KMS-11 (cell line): ENCODE results near the gene CBLN4.

ENCODE experiments used
- H2AFZ ChIP-seq: fragments of 200-600 bp; sonication (generic); 2 replicates; pipeline ENCODE4 v1.6.1; 2016; ENCODE audit warnings: antibody characterized with exemption, mixed run types, low read depth
- H3K27ac ChIP-seq: fragments of 200-600 bp; sonication (generic); 2 replicates; pipeline ENCODE4 v1.6.1; 2016; ENCODE audit warnings: mild to moderate bottlenecking, mixed run types
- H3K27me3 ChIP-seq: fragments of 200-600 bp; sonication (generic); 2 replicates; pipeline ENCODE4 v1.6.1; 2017; ENCODE audit warnings: mild to moderate bottlenecking, low read depth, mixed run types, moderate library complexity; ENCODE audit not compliant: insufficient read depth
- H3K36me3 ChIP-seq: fragments of 200-600 bp; sonication (generic); 2 replicates; pipeline ENCODE4 v1.6.1; 2017; ENCODE audit warnings: mild to moderate bottlenecking, mixed run types; ENCODE audit not compliant: insufficient read depth
- H3K4me1 ChIP-seq: fragments of 200-600 bp; sonication (generic); 2 replicates; pipeline ENCODE4 v1.6.1; 2016; ENCODE audit warnings: mild to moderate bottlenecking, low read depth, mixed run types; ENCODE audit not compliant: poor library complexity, severe bottlenecking
- H3K4me2 ChIP-seq: fragments of 200-600 bp; sonication (generic); 2 replicates; pipeline ENCODE4 v1.7.0; 2016; ENCODE audit warnings: mild to moderate bottlenecking, mixed run types
- H3K4me3 ChIP-seq: fragments of 200-600 bp; sonication (generic); IDR thresholded peaks from 2 replicates; pipeline ENCODE4 v1.6.1; 2017; ENCODE audit warnings: low read depth, low read length, mixed read lengths; ENCODE audit not compliant: insufficient read depth
- H3K79me2 ChIP-seq: fragments of 200-600 bp; sonication (generic); 2 replicates; pipeline ENCODE4 v1.6.1; 2016; ENCODE audit warnings: low read depth, mixed run types; ENCODE audit not compliant: insufficient read depth
- H3K9ac ChIP-seq: fragments of 200-600 bp; sonication (generic); 2 replicates; pipeline ENCODE4 v1.6.1; 2016; ENCODE audit warnings: mild to moderate bottlenecking, mixed run types
- H4K20me1 ChIP-seq: fragments of 200-600 bp; sonication (generic); 2 replicates; pipeline ENCODE4 v1.6.1; 2016; ENCODE audit warnings: mild to moderate bottlenecking, mixed run types; ENCODE audit not compliant: insufficient read depth
- CTCF ChIP-seq: fragments of 200-600 bp; sonication (generic); conservative IDR thresholded peaks from 2 replicates; pipeline ENCODE4 v1.6.1; 2017; ENCODE audit warnings: low read depth, mild to moderate bottlenecking, antibody characterized with exemption, low read length, moderate library complexity, mixed read lengths

The CBLN4 gene

GRCh38 chr20:56017560-56017959 lies 12.2 kb upstream of the CBLN4 start:
- TF ChIP-seq CTCF, result no peak
- Histone ChIP-seq H3K79me2 (no peaks in the 10 kb centered on the region), H3K4me3 (no peak overlapping the region), H4K20me1 (no peaks in the 10 kb centered on the region), H3K4me1 (no peaks in the 10 kb centered on the region), H3K36me3 (no peaks in the 10 kb centered on the region), H3K27me3 (no peaks in the 10 kb centered on the region), H3K27ac (no peak overlapping the region), H3K9ac (no peak overlapping the region), H3K4me2 (no peak overlapping the region), H2AFZ (no peak overlapping the region)

GRCh38 chr20:56014998-56015397 lies 9.7 kb upstream of the CBLN4 start:
- Histone ChIP-seq H3K4me3 (no peak overlapping the region), H3K79me2 (no peaks in the 10 kb centered on the region), H3K4me1 (no peaks in the 10 kb centered on the region), H3K27me3 (no peaks in the 10 kb centered on the region), H4K20me1 (no peaks in the 10 kb centered on the region), H3K9ac (no peak overlapping the region), H2AFZ (no peak overlapping the region), H3K4me2 (no peak overlapping the region), H3K27ac (no peak overlapping the region), H3K36me3 (no peaks in the 10 kb centered on the region)
- no peak for TF ChIP-seq CTCF

- Histone ChIP-seq H3K9ac (no peak overlapping the region), H2AFZ (no peak overlapping the region), H3K27me3 (no peaks in the 10 kb centered on the region), H3K36me3 (no peaks in the 10 kb centered on the region), H3K79me2 (no peaks in the 10 kb centered on the region), H3K4me3 (no peak overlapping the region), H3K4me2 (no peak overlapping the region), H3K27ac (no peak overlapping the region), H3K4me1 (no peaks in the 10 kb centered on the region), H4K20me1 (no peaks in the 10 kb centered on the region)
- no peak for TF ChIP-seq CTCF
These were observed 8.8 kb upstream of the CBLN4 start for GRCh38 chr20:56014151-56014550.

- H3K4me3 ChIP-seq, result no peak overlapping the region
- H4K20me1 ChIP-seq, result no peaks in the 10 kb centered on the region
- H3K4me2 ChIP-seq, result no peak overlapping the region
- H3K27ac ChIP-seq, result no peak overlapping the region
- TF ChIP-seq CTCF, result no peak
- H2AFZ ChIP-seq, result no peak overlapping the region
- no peaks in the 10 kb centered on the region for H3K27me3 ChIP-seq
- no peak overlapping the region for H3K9ac ChIP-seq
- H3K79me2 ChIP-seq, result no peaks in the 10 kb centered on the region
- no peaks in the 10 kb centered on the region for H3K36me3 ChIP-seq
- H3K4me1 ChIP-seq, result no peaks in the 10 kb centered on the region
These were observed 519 bp downstream of the CBLN4 start for GRCh38 chr20:56004611-56005388.
